HepG2 (cell line): ENCODE measurements around the gene DBX2. TPM values are rescaled to one million over a fixed set of nuclear protein-coding genes. Genes with fewer than 3 reads are reported as not detected.

Experiments
- polyA plus RNA-seq, 8 experiments: library from polyadenylated mRNA; depleted of rRNA in 3 of 8; stranded (reverse) in 7 of 8; unstranded in 1 of 8; fragments of >200 nt; fragmentation: Illumina TruSeq in 4 of 8; extraction: Trizol in 4 of 8; gene quantifications; 2 replicates each; pipeline versions ENCODE4 v1.2.1 to v1.2.3, GENCODE V29; 2011 to 2016; ENCODE audit warnings: low read depth in 4 of 8, missing spikeins in 1 of 8, mixed read lengths in 1 of 8; ENCODE audit not compliant: insufficient read depth in 1 of 8
- total RNA-seq, 5 experiments: library from RNA; depleted of rRNA; stranded (reverse); fragments of >200 nt; fragmentation: Illumina TruSeq; extraction: Trizol; gene quantifications; 2 replicates each; pipeline ENCODE4 v1.2.3, GENCODE V29; 2016; ENCODE audit warnings: low read depth in 1 of 5

DBX2 gene
- total and polyA plus RNA-seq, 2 of the 13 experiments (the other 11 are each of a cell fraction or from before 2014, with no cell fraction given), result not detected

Other genes starting within 250 kb of the DBX2 start
- 0.11 TPM in 1 of 2 replicates, not detected in the other for gene NELL2, start 174.8 kb downstream of the DBX2 start, total RNA-seq (2016; rRNA removed; fragmentation: Illumina TruSeq; extraction: Trizol)
- not detected in 2 replicates for gene NELL2, start 174.8 kb downstream of the DBX2 start, polyA plus RNA-seq (2011; rRNA removed)
- 45.8 and 57.1 TPM in 2 replicates for gene ANO6, start 165.0 kb upstream of the DBX2 start, total RNA-seq (2016; rRNA removed; fragmentation: Illumina TruSeq; extraction: Trizol)
- gene ANO6, start 165.0 kb upstream of the DBX2 start, polyA plus RNA-seq (2011; rRNA removed), result 30.3 and 37.8 TPM in 2 replicates